ENCODE data around the gene MATR3.
"Not testable (repeated sequence)": the region's sequence is repeated elsewhere in the genome, so short reads cannot be mapped to it uniquely, and the experiment has no call there.

Gene MATR3

GRCh38 chr5:139354186-139354585, 60.6 kb downstream of the MATR3 start:
- DNase-seq: no peak

DNA sequence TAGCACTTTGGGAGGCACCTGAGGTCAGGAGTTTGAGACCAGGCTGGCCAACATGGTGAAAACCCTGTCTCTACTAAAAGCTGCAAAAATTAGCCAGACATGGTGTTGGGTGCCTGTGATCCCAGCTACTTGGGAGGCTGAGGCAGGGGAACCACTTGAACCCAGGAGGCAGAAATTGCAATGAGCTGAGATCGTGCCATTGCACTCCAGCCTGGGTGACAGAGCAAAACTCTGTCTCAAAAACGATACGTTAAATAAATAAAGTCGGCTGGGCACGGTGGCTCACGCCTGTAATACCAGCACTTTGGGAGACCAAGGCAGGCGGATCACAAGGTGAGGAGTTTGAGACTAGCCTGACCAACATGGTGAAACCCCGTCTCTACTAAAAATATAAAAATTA, 62.4 kb downstream of the MATR3 start:
- DNase-seq: not testable (repeated sequence)

GRCh38 chr5:139358064-139358463, 64.5 kb downstream of the MATR3 start:
- no peak for DNase-seq

- no peak for DNase-seq
Observed at GRCh38 chr5:139360384-139360783, 66.8 kb downstream of the MATR3 start.

GRCh38 chr5:139361835-139362429, 68.4 kb downstream of the MATR3 start:
- DNase-seq: no peak

DNA sequence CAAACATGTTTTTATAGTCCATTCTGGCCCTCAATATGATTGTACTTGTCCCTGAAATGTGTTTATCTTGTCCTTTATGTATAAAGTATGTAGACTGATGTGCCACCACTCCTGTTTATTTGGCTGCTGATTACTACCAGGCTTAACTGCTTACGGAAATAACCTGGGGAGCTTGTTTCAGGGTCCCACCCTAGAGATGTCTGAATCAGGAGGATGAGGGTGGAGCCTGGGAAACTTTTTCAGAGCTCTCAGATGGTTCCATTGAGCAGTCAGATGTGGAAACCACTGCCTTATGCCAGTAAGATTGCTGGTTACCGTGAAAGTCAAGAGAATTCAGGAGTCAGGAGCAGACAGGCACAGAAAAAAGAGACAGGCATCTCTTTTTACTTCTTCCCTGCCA, 70.4 kb downstream of the MATR3 start:
- no peak for DNase-seq

- DNase-seq: no peak
Observed at GRCh38 chr5:139364466-139364865, 70.9 kb downstream of the MATR3 start.

- DNase-seq: no peak
Observed at GRCh38 chr5:139368613-139369012, 75.1 kb downstream of the MATR3 start.

DNA sequence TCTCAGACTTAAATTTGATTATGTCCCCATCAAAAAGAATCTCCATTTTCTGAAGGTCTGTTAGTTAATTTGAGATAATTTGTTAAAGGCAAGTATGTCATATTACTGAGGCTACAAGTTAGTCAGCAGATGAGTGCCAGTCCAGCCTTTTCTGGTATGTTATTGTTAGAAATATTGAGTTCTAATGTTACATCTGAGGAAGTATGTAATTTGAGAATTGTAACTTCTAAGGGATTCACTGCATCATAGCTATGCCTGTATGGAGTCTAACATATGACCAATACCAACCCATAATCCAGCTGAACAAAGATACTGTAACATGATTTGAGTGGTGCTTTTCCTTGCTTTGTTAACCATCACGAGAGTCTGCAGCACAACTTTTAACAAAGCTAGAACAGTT, 75.6 kb downstream of the MATR3 start:
- DNase-seq: no peak

- DNase-seq: no peak
Observed at GRCh38 chr5:139371482-139372435, 78.2 kb downstream of the MATR3 start.

DNA sequence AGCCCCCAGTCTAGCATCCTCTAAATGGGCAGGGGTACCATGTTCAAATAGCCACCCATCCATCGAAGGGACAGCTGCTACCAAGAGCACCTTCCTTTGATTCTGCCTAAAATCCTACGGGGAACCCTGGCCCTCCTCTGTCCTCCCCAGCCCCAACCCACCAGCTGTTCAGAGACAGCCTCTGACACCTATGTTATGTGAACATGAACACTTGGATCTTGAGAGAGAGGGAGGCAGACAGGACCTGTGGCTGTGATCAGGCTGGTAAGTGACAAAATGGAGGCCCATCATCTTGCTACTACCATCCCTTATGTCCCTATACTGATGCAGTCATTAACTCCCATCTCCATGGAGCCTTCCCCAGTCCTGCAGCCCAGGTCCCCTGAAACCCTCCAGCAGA, 81.4 kb downstream of the MATR3 start:
- no peak for DNase-seq

- DNase-seq: no peak
Observed at GRCh38 chr5:139376364-139376763, 82.8 kb downstream of the MATR3 start.

DNA sequence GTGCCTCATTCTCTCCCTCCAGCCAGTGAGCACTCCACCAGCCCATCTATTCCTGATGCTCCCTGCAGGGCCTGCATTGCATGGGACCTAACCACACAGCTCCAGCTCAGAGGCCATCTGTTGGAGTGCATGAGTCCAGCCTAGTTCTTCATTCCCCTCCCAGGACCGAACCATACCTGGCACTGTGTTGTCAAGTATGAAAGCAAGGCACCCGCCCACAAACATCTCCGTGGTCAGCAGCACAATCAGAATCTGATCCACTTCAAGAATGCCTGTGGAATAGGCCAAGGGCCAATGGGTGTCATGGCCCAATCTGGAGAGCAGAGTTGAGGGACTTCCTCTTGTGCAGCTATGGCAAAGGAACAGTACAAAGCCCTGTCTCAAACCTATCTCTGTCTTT, 83.7 kb downstream of the MATR3 start:
- DNase-seq: no peak

GRCh38 chr5:139378101-139378825, 84.7 kb downstream of the MATR3 start:
- no peak for DNase-seq

- DNase-seq: no peak
Observed at GRCh38 chr5:139378941-139379361, 85.4 kb downstream of the MATR3 start.

DNA sequence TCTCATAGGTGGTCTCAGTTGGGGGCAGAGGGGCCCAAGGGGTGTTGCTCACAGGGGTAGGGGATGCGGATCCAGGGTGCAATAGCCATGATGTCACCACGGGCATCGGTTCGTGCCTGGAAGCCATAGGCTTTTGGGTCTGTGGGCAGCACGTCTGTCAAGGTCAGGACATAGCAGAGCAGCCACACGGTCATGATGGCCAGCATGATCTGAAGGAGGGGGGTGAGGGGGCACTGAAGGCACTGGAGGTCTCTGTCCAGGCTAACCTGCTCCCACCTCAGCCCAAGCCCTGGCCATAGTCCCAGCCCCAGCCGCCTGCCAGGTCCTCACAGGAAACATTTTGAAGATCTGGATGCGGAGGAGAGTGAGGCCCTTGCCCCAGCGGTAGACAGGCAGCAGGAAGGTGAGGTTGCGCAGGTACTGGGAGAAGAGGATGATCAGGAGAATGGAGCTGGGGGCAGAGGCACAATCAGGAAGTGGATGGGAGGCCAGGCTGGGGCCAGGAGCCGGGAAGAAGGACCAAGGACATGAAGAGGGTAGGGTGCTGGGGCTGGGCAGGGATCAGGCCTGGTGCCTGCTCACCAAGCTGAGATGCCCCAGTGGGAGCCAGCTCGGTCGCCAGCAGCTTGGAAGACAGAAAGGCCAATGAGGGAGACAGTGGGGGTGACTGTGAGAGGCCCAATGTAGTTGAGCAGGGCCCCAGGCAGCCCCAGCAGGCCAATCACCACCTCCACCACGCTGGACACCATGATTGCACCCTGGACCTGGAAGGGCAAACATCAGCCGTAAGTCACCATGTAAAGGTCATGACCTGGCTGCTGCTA, 86.3 kb downstream of the MATR3 start:
- no peak for DNase-seq
